HUDEP-2 (cell line): Measurements from ENCODE around the gene MSANTD7.

ENCODE experiments used
- DNase-seq, 76 experiments: peaks; one replicate each; lab custom pipeline; 2025; ENCODE audit not compliant: unreplicated experiment in 76 of 76; lab: John Stamatoyannopoulos, UW

The MSANTD7 gene

GRCh38 chr10:14879124-14879927 lies 41.2 kb downstream of the MSANTD7 start:
- peak in 11 of 76 experiments; percentile 10 to 44 (median 30) for DNase-seq

- no peak for DNase-seq
Measured at GRCh38 chr10:14879928-14880193, 41.8 kb downstream of the MSANTD7 start.

GRCh38 chr10:14880229-14880628 lies 42.1 kb downstream of the MSANTD7 start:
- DNase-seq: peak in 1 of 76 experiments; percentile 9

GRCh38 chr10:14884082-14884481 lies 46.0 kb downstream of the MSANTD7 start:
- DNase-seq: peak in 3 of 76 experiments; percentile 7 to 11 (median 8)
